ENCODE measurements around the gene SBF2. TPM values are rescaled to one million over a fixed set of nuclear protein-coding genes. Genes with fewer than 3 reads are reported as not detected.

The SBF2 gene
- total RNA-seq, 3 donors from 2014 or later (not counting 1 experiment from before 2014, with no cell fraction given) = 25.2 to 26.9 (median 26.3) TPM

DNA sequence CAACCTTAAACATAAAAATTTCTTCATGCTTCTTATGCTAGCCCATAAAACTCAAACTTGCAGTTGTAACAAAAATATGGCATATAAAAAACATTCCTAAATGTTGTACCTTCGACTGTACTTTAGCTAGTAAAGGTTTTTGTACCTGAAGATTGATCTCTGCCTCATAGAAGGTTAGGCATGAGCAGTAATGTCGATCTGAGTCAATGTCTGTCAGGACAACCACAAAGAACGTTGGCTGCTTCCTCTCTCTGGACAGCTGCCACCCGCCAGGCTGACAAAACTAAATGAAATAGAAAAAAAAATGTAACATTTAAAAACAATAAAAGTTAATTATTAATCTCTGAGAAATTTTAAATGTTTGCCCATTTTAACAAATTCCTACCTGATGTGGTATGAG lies 251.3 kb downstream of the SBF2 start:
- no peaks in the 10 kb centered on the region for H3K4me1 ChIP-seq (ENCODE audit: control insufficient read depth, insufficient read depth, low read length)
- intact Hi-C loops (cut with micrococcal nuclease) = no loop called here
- H3K4me3 ChIP-seq (ENCODE audit: low read length) = no peak overlapping the region
- H3K9me3 Mint-ChIP-seq = peaks cover 3 to 6% of the 10 kb centered on the region in 2 donors
- peaks cover 8 to 11% of the 10 kb centered on the region in 2 donors for H3K4me1 Mint-ChIP-seq
- 34% methylated on average over 2 of the region's 4 CpGs for WGBS (ENCODE audit: insufficient coverage)
- H3K27ac Mint-ChIP-seq = no peak overlapping the region
- no peak overlapping the region for H3K27ac ChIP-seq (ENCODE audit: low read length)
- TF ChIP-seq, protein P1, sequence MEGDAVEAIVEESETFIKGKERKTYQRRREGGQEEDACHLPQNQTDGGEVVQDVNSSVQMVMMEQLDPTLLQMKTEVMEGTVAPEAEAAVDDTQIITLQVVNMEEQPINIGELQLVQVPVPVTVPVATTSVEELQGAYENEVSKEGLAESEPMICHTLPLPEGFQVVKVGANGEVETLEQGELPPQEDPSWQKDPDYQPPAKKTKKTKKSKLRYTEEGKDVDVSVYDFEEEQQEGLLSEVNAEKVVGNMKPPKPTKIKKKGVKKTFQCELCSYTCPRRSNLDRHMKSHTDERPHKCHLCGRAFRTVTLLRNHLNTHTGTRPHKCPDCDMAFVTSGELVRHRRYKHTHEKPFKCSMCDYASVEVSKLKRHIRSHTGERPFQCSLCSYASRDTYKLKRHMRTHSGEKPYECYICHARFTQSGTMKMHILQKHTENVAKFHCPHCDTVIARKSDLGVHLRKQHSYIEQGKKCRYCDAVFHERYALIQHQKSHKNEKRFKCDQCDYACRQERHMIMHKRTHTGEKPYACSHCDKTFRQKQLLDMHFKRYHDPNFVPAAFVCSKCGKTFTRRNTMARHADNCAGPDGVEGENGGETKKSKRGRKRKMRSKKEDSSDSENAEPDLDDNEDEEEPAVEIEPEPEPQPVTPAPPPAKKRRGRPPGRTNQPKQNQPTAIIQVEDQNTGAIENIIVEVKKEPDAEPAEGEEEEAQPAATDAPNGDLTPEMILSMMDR (IDR thresholded peaks at IDR 0.05) = no peak
- DNase-seq (no peak), ATAC-seq (no peak)
- H3K36me3 ChIP-seq (ENCODE audit: control insufficient read depth, insufficient read depth, low read length) = no peaks in the 10 kb centered on the region
- H3K4me3 Mint-ChIP-seq = no peak overlapping the region
- H3K27me3 ChIP-seq (ENCODE audit: control insufficient read depth, insufficient read depth, low read length) = no peaks in the 10 kb centered on the region
- H3K9me3 ChIP-seq (ENCODE audit: control insufficient read depth, insufficient read depth, low read length) = peaks cover 19% of the 10 kb centered on the region
- peaks cover 8% of the 10 kb centered on the region for H3K36me3 Mint-ChIP-seq
- H3K27me3 Mint-ChIP-seq (ENCODE audit: low read depth in 2 of 2) = no peaks in the 10 kb centered on the region

DNA sequence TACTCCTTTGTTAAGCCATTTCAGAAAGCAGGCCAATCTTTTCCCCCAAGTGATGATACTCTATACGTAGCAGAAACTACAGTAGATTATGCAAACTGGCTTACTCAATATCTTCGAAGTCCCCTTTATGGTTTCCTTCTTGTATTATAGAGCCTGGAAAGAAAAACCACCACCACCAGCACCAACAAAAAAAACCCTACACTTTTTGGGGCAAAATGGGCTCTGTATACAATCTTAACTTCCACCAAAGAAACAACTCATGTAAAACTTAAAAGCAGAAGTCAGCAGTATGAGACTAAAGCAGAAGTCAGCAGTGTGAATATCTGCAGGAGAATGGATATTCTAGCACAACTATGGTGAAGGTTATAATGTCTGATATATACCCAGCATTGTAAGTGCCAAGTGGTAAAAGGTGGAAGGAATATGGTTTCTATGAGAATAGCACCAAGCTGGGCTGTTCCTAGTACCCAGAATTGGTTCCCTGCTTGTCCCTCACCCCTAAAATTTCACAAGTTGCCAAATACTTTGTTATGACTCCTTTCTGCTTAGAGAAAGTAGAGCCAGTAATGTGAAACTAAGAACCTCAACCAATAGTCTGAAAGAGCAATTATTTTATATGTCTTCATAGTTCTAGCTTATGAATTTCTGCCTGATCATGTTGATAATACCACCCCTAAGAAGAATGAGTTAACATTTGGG lies 252.1 kb downstream of the SBF2 start:
- H3K4me1 ChIP-seq (ENCODE audit: control insufficient read depth, insufficient read depth, low read length) = no peaks in the 10 kb centered on the region
- H3K36me3 Mint-ChIP-seq = peaks cover 8% of the 10 kb centered on the region
- peaks cover 19% of the 10 kb centered on the region for H3K9me3 ChIP-seq (ENCODE audit: control insufficient read depth, insufficient read depth, low read length)
- H3K36me3 ChIP-seq (ENCODE audit: control insufficient read depth, insufficient read depth, low read length) = no peaks in the 10 kb centered on the region
- 41% methylated on average over 2 of the region's 2 CpGs for WGBS (ENCODE audit: insufficient coverage)
- H3K4me1 Mint-ChIP-seq = peaks cover 8 to 11% of the 10 kb centered on the region in 2 donors
- DNase-seq (no peak), ATAC-seq (no peak)
- no peaks in the 10 kb centered on the region for H3K27me3 Mint-ChIP-seq (ENCODE audit: low read depth in 2 of 2)
- intact Hi-C loops (cut with micrococcal nuclease) = no loop called here
- no peak overlapping the region for H3K27ac Mint-ChIP-seq
- TF ChIP-seq, protein P1 (IDR thresholded peaks at IDR 0.05) = no peak
- no peak overlapping the region for H3K27ac ChIP-seq (ENCODE audit: low read length)
- no peak overlapping the region for H3K4me3 Mint-ChIP-seq
- no peaks in the 10 kb centered on the region for H3K27me3 ChIP-seq (ENCODE audit: control insufficient read depth, insufficient read depth, low read length)
- no peak overlapping the region for H3K4me3 ChIP-seq (ENCODE audit: low read length)
- peaks cover 3 to 6% of the 10 kb centered on the region in 2 donors for H3K9me3 Mint-ChIP-seq

DNA sequence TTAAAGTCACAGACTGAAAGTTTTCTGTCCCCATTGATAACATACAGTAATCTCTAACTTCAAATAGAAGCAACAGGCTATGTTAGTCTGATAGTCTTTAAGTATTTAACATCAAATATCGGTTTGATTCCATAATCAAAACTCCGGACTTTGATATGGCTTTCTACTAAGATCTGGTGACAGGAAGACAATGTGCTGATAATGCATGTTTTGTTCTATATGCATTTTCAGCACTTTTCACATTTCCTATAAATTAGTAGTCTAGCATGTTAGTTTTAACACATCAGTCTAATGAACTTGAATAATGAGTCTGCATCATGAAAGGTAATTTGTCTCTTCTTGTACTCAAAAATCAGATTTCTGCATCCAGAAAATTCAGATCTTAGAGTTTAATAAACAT lies 252.7 kb downstream of the SBF2 start:
- no peak for ATAC-seq
- no peak overlapping the region for H3K27ac ChIP-seq (ENCODE audit: low read length)
- no peak overlapping the region for H3K4me3 ChIP-seq (ENCODE audit: low read length)
- DNase-seq = no peak
- no peaks in the 10 kb centered on the region for H3K36me3 ChIP-seq (ENCODE audit: control insufficient read depth, insufficient read depth, low read length)
- TF ChIP-seq, protein P1 (IDR thresholded peaks at IDR 0.05) = no peak
- H3K27me3 ChIP-seq (ENCODE audit: control insufficient read depth, insufficient read depth, low read length) = no peaks in the 10 kb centered on the region
- intact Hi-C loops (cut with micrococcal nuclease) = no loop called here
- no peak overlapping the region for H3K27ac Mint-ChIP-seq
- H3K36me3 Mint-ChIP-seq = peaks cover 8% of the 10 kb centered on the region
- peaks cover 8 to 11% of the 10 kb centered on the region in 2 donors for H3K4me1 Mint-ChIP-seq
- no peaks in the 10 kb centered on the region for H3K4me1 ChIP-seq (ENCODE audit: control insufficient read depth, insufficient read depth, low read length)
- H3K4me3 Mint-ChIP-seq = no peak overlapping the region
- no peaks in the 10 kb centered on the region for H3K27me3 Mint-ChIP-seq (ENCODE audit: low read depth in 2 of 2)
- H3K9me3 ChIP-seq (ENCODE audit: control insufficient read depth, insufficient read depth, low read length) = peaks cover 19% of the 10 kb centered on the region
- H3K9me3 Mint-ChIP-seq = peaks cover 3 to 6% of the 10 kb centered on the region in 2 donors
- WGBS (ENCODE audit: insufficient coverage) = no CpG with 5 or more reads among the region's 2 CpGs

Data from natural killer cell (primary cell).